IMR-90 (cell line): Measurements from ENCODE around the gene OSM. TPM values are rescaled to one million over a fixed set of nuclear protein-coding genes. Genes with fewer than 3 reads are reported as not detected.
A peak's percentile ranks its signal among the peaks of the same experiment; 100 is the strongest.

Experiments
- ATAC-seq: fragments of 200-7000 bp; cut with Tn5 transposase; 2 replicates; pipeline ENCODE4 v1.9.1; 2020; ENCODE audit warnings: low read depth, mild to moderate bottlenecking, moderate library complexity
- BruUV-seq: library from RNA; stranded (reverse); fragments of 400-500 nt; replicated peaks from 2 replicates; lab custom pipeline; 2021; lab: Mats Ljungman, UMichigan
- CTCF ChIA-PET: fragments of 300-600 bp; formaldehyde crosslinking; extraction: SDS; loops from one replicate; lab custom pipeline; 2021; ENCODE audit warnings: antibody characterized with exemption; lab: Yijun Ruan, JAX
- POLR2A ChIA-PET: fragments of 300-600 bp; sonication (Branson Sonifier 250); formaldehyde crosslinking; loops from one replicate; lab custom pipeline; 2022; ENCODE audit warnings: antibody characterized with exemption; ENCODE audit not compliant: unreplicated experiment; lab: Charles Lee
- DNase-seq: peaks from one replicate; pipeline ENCODE4 v3.0.0; 2013
- H2AFZ ChIP-seq: replicated peaks from 2 replicates; pipeline ENCODE3; 2013; ENCODE audit warnings: low read length, mild to moderate bottlenecking; ENCODE audit not compliant: poor library complexity
- H2AK5ac ChIP-seq: 2 replicates; pipeline ENCODE4 v1.6.1; 2013; ENCODE audit warnings: low read depth, low read length, inconsistent platforms
- H2AK9ac ChIP-seq: replicated peaks from 2 replicates; pipeline ENCODE3; 2013; ENCODE audit warnings: mild to moderate bottlenecking, low read depth, low read length, moderate library complexity; ENCODE audit not compliant: poor library complexity
- H2BK120ac ChIP-seq: 2 replicates; pipeline ENCODE4 v1.6.1; 2013; ENCODE audit warnings: low read depth, low read length, inconsistent platforms
- H2BK15ac ChIP-seq: 3 replicates; pipeline ENCODE4 v1.6.1; 2013; ENCODE audit warnings: low read depth, low read length, inconsistent platforms
- H2BK20ac ChIP-seq: 2 replicates; pipeline ENCODE4 v1.6.1; 2013; ENCODE audit warnings: low read depth, mild to moderate bottlenecking, inconsistent platforms, low read length, moderate library complexity
- H2BK5ac ChIP-seq: 2 replicates; pipeline ENCODE4 v1.6.1; 2013; ENCODE audit warnings: mild to moderate bottlenecking, low read depth, low read length, inconsistent platforms; ENCODE audit not compliant: poor library complexity, severe bottlenecking
- H3K14ac ChIP-seq: replicated peaks from 2 replicates; pipeline ENCODE4 v1.6.1; 2013; ENCODE audit warnings: low read depth, low read length, inconsistent platforms
- H3K18ac ChIP-seq: 2 replicates; pipeline ENCODE4 v1.6.1; 2013; ENCODE audit warnings: low read depth, low read length, control low read depth
- H3K23ac ChIP-seq: 2 replicates; pipeline ENCODE4 v1.6.1; 2013; ENCODE audit warnings: low read depth, low read length, inconsistent platforms
- H3K27ac ChIP-seq: 2 replicates; pipeline ENCODE4 v1.5.1; 2013; ENCODE audit warnings: mild to moderate bottlenecking, control low read depth, low read length; ENCODE audit not compliant: insufficient read depth
- H3K27me3 ChIP-seq: 2 replicates; pipeline ENCODE4 v1.6.1; 2013; ENCODE audit warnings: low read length; ENCODE audit not compliant: control insufficient read depth, insufficient read depth
- H3K36me3 ChIP-seq: 2 replicates; pipeline ENCODE4 v1.6.1; 2013; ENCODE audit warnings: low read length, mixed read lengths; ENCODE audit not compliant: control insufficient read depth, insufficient read depth
- H3K4ac ChIP-seq: 2 replicates; pipeline ENCODE4 v1.6.1; 2013; ENCODE audit warnings: low read depth, low read length, inconsistent platforms
- H3K4me1 ChIP-seq: 2 replicates; pipeline ENCODE4 v1.6.1; 2013; ENCODE audit warnings: low read length, mixed read lengths; ENCODE audit not compliant: control insufficient read depth, insufficient read depth
- H3K4me2 ChIP-seq: 2 replicates; pipeline ENCODE4 v1.6.1; 2013; ENCODE audit warnings: low read depth, mild to moderate bottlenecking, control low read depth, low read length, moderate library complexity
- H3K4me3 ChIP-seq: 2 replicates; pipeline ENCODE4 v1.5.1; 2013; ENCODE audit warnings: low read depth, mild to moderate bottlenecking, control low read depth, low read length, moderate library complexity; ENCODE audit not compliant: insufficient read depth
- H3K56ac ChIP-seq: 2 replicates; pipeline ENCODE4 v1.6.1; 2013; ENCODE audit warnings: low read length, inconsistent platforms; ENCODE audit not compliant: insufficient read depth; ENCODE audit errors: extremely low read depth
- H3K79me1 ChIP-seq, 2 experiments: 2 replicates each; pipeline ENCODE4 v1.6.1; 2013; ENCODE audit warnings: low read length in 2 of 2, inconsistent platforms in 1 of 2, low read depth in 1 of 2
- H3K9ac ChIP-seq: 2 replicates; pipeline ENCODE4 v1.6.1; 2013; ENCODE audit warnings: low read depth, low read length, control low read depth
- H3K9me1 ChIP-seq: 2 replicates; pipeline ENCODE4 v1.6.1; 2013; ENCODE audit warnings: low read length, inconsistent platforms; ENCODE audit not compliant: insufficient read depth
- H3K9me3 ChIP-seq: 2 replicates; pipeline ENCODE4 v1.6.1; 2013; ENCODE audit warnings: low read length; ENCODE audit not compliant: control insufficient read depth, insufficient read depth
- H4K20me1 ChIP-seq: 2 replicates; pipeline ENCODE4 v1.6.1; 2013; ENCODE audit warnings: low read length, inconsistent platforms; ENCODE audit not compliant: insufficient read depth
- H4K5ac ChIP-seq: 2 replicates; pipeline ENCODE4 v1.6.1; 2013; ENCODE audit warnings: mild to moderate bottlenecking, low read depth, low read length, control low read depth
- H4K8ac ChIP-seq, 2 experiments: 2 replicates each; pipeline ENCODE4 v1.6.1; 2013; ENCODE audit warnings: low read depth in 2 of 2, low read length in 2 of 2, control low read depth in 1 of 2, inconsistent platforms in 1 of 2
- H4K91ac ChIP-seq: 2 replicates; pipeline ENCODE4 v1.6.1; 2013; ENCODE audit warnings: low read depth, low read length, inconsistent platforms; ENCODE audit not compliant: insufficient read depth
- CEBPB ChIP-seq: IDR thresholded peaks from 2 replicates; pipeline ENCODE4 v1.6.1; 2012; ENCODE audit warnings: low read depth, low read length, improper control_type of control experiment
- CHD1 ChIP-seq: IDR thresholded peaks from 2 replicates; pipeline ENCODE4 v1.6.1; 2012; ENCODE audit warnings: low read depth, low read length, improper control_type of control experiment
- CTCF ChIP-seq: conservative IDR thresholded peaks from 2 replicates; pipeline ENCODE4 v1.5.1; 2012; ENCODE audit warnings: mild to moderate bottlenecking, low read depth, low read length, improper control_type of control experiment
- ELK1 ChIP-seq: fragments of 150-350 bp; IDR thresholded peaks from 2 replicates; pipeline ENCODE4 v1.6.1; 2016; ENCODE audit warnings: low read depth, mild to moderate bottlenecking, low read length, moderate library complexity, borderline replicate concordance
- MAFK ChIP-seq: IDR thresholded peaks from 2 replicates; pipeline ENCODE4 v1.6.1; 2012; ENCODE audit warnings: low read depth, low read length, improper control_type of control experiment
- MAZ ChIP-seq: IDR thresholded peaks from 2 replicates; pipeline ENCODE4 v1.6.1; 2012; ENCODE audit warnings: low read depth, mild to moderate bottlenecking, low read length, improper control_type of control experiment, moderate library complexity, borderline replicate concordance
- MXI1 ChIP-seq: IDR thresholded peaks from 2 replicates; pipeline ENCODE4 v1.6.1; 2012; ENCODE audit warnings: low read depth, mild to moderate bottlenecking, low read length, moderate library complexity, borderline replicate concordance
- POLR2A ChIP-seq: IDR thresholded peaks from 2 replicates; pipeline ENCODE4 v1.6.1; 2012; ENCODE audit warnings: mild to moderate bottlenecking, low read depth, low read length
- RAD21 ChIP-seq: IDR thresholded peaks from 2 replicates; pipeline ENCODE4 v1.6.1; 2012; ENCODE audit warnings: low read length, improper control_type of control experiment
- RFX5 ChIP-seq: IDR thresholded peaks from 2 replicates; pipeline ENCODE4 v1.8.0; 2012; ENCODE audit warnings: low read depth, mild to moderate bottlenecking, low read length, moderate library complexity
- SMC3 ChIP-seq: fragments of 150-350 bp; IDR thresholded peaks from 2 replicates; pipeline ENCODE4 v1.6.1; 2016; ENCODE audit warnings: low read depth, mild to moderate bottlenecking, antibody characterized with exemption, low read length, moderate library complexity
- USF2 ChIP-seq: fragments of 150-350 bp; IDR thresholded peaks from 2 replicates; pipeline ENCODE4 v1.6.1; 2017; ENCODE audit warnings: mild to moderate bottlenecking, antibody characterized with exemption, low read length, low read depth
- WGBS, 2 experiments: methylation state at CpG; one replicate each; pipeline versions ENCODE4 v1.1.5 to v1.1.7; 2013; ENCODE audit warnings: missing lambda C conversion rate in 2 of 2; ENCODE audit not compliant: insufficient read length in 1 of 2; ENCODE audit errors: extremely low coverage in 2 of 2; 5-methylcytosine and 5-hydroxymethylcytosine counted together
- dilution Hi-C: fragments of 300-500 bp; cut with HindIII; formaldehyde crosslinking; loops from one replicate; pipeline ENCODE4 v1.14.3; 2018; ENCODE audit warnings: low sequenced_read_pairs; ENCODE audit not compliant: unreplicated experiment
- in situ Hi-C: fragments of 300-500 bp; cut with MboI; formaldehyde crosslinking; loops from 3 replicates; pipeline ENCODE4 v1.14.3; 2019; ENCODE audit warnings: low sequenced_read_pairs, inconsistent platforms, mixed read lengths
- intact Hi-C: fragments of 100-400 bp; cut with micrococcal nuclease; formaldehyde crosslinking; loops from 2 replicates; pipeline ENCODE4 v1.10.0; 2022
- polyA plus RNA-seq, 3 experiments: library from polyadenylated mRNA; depleted of rRNA; stranded (reverse); fragments of >200 nt; gene quantifications; 2 replicates each; pipeline ENCODE4 v1.2.3, GENCODE V29; 2012; ENCODE audit warnings: low replicate concordance in 1 of 3
- total RNA-seq: library from RNA; depleted of rRNA; stranded (reverse); fragments of >200 nt; gene quantifications from 2 replicates; pipeline ENCODE4 v1.2.3, GENCODE V29; 2012

The OSM gene
- total and polyA plus RNA-seq, 2 of the 4 experiments (the other 2 are of a cell fraction) = not detected

- no peak for TF ChIP-seq POLR2A
These were observed 49.4 kb upstream of the OSM start (continued) for GRCh38 chr22:30315962-30316576.

- Histone ChIP-seq H2BK5ac (peak overlapping the region; percentile 75), H2AFZ (no peak overlapping the region), H2AK5ac (peak overlapping the region; percentile 29; the same call in 1 of the 2 replicates), H3K4ac (peak overlapping the region; percentile 72), H3K4me1 (peaks cover 54% of the 10 kb centered on the region), H2AK9ac (peak overlapping the region; percentile 2), H3K36me3 (peaks cover 8% of the 10 kb centered on the region), H4K20me1 (peaks cover 84% of the 10 kb centered on the region), H2BK120ac (peak overlapping the region; percentile 65), H3K9me1 (peaks cover 81% of the 10 kb centered on the region), H4K91ac (peak overlapping the region; percentile 66; the same call in 1 of the 2 replicates), H4K5ac (0 out of 2 replicates have a peak overlapping the region, but pooled peaks have one; percentile 3), H3K9ac (no peak overlapping the region), H2BK20ac (peak overlapping the region; percentile 15; the same call in 1 of the 2 replicates), H3K18ac (no peak overlapping the region), H2BK15ac (no peak overlapping the region), H3K4me2 (no peak overlapping the region), H3K79me1 (peaks cover 36 to 96% of the 10 kb centered on the region in 2 experiments), H3K27ac (no peak overlapping the region), H3K23ac (0 out of 2 replicates have a peak overlapping the region, but pooled peaks have one; percentile 31), H3K9me3 (no peaks in the 10 kb centered on the region), H3K56ac (no peak overlapping the region), H3K14ac (no peak overlapping the region), H3K4me3 (no peak overlapping the region), H4K8ac (peak overlapping the region in 1 of 2 experiments; percentile 11; a peak in 2 of 4 replicates), H3K27me3 (no peaks in the 10 kb centered on the region)
- dilution Hi-C loops = no loop called here
- no CpG with 5 or more reads among the region's 8 CpGs for WGBS, 2 experiments
- peak; percentile 67 for DNase-seq
- BruUV-seq = no TSS peak
- POLR2A ChIA-PET = no interaction called here
- intact Hi-C loops = no loop called here
- in situ Hi-C loops = no loop called here
- CTCF ChIA-PET = interaction anchor here (1.0 kb wide), 1 partner anchor 9 kb away, joined by 3 read pairs; no protein-coding TSS in a partner anchor
- ATAC-seq = no peak
- TF ChIP-seq MAZ (no peak), MAFK (no peak), CHD1 (no peak), SMC3 (no peak), USF2 (0 out of 2 replicates have a peak, but pooled peaks have one; percentile 5), POLR2A (no peak), RAD21 (no peak), CTCF (no peak), MXI1 (no peak), CEBPB (no peak), RFX5 (no peak), ELK1 (no peak)
These were observed 48.3 kb upstream of the OSM start for GRCh38 chr22:30314915-30315314.
